MCF 10A (cell line): ENCODE measurements around the gene ZFTA. TPM values are rescaled to one million over a fixed set of nuclear protein-coding genes. Genes with fewer than 3 reads are reported as not detected.

ENCODE experiments used
- BruUV-seq: library from RNA; stranded (reverse); fragments of 400-500 nt; replicated peaks from 2 replicates; lab custom pipeline; 2021; lab: Mats Ljungman, UMichigan
- CTCF ChIA-PET: fragments of 300-600 bp; sonication (Branson Sonifier 250); formaldehyde crosslinking; extraction: SDS; loops from one replicate; lab custom pipeline; 2021; ENCODE audit warnings: antibody characterized with exemption, inconsistent platforms; lab: Yijun Ruan, JAX
- POLR2A ChIA-PET: fragments of 300-600, 350-650 bp; sonication (Branson Sonifier 250); formaldehyde crosslinking; extraction: SDS; loops from one replicate; lab custom pipeline; 2020; ENCODE audit warnings: antibody characterized with exemption, inconsistent platforms; lab: Yijun Ruan, JAX
- DNase-seq: peaks from one replicate; pipeline ENCODE4 v3.0.0-alpha.2; 2018; ENCODE audit not compliant: unreplicated experiment
- H3K27ac Mint-ChIP-seq: one replicate; pipeline ENCODE4 v1.8.0; 2022; ENCODE audit warnings: mild to moderate bottlenecking, low read depth, mixed read lengths; ENCODE audit not compliant: unreplicated experiment
- H3K27me3 Mint-ChIP-seq: one replicate; pipeline ENCODE4 v1.8.0; 2022; ENCODE audit warnings: mixed read lengths; ENCODE audit not compliant: insufficient read depth, unreplicated experiment
- H3K36me3 Mint-ChIP-seq: one replicate; pipeline ENCODE4 v1.8.0; 2022; ENCODE audit warnings: mild to moderate bottlenecking, moderate library complexity, mixed read lengths; ENCODE audit not compliant: insufficient read depth, unreplicated experiment
- H3K4me1 Mint-ChIP-seq: one replicate; pipeline ENCODE4 v1.8.0; 2022; ENCODE audit warnings: mixed read lengths; ENCODE audit not compliant: insufficient read depth, unreplicated experiment
- H3K4me3 Mint-ChIP-seq: one replicate; pipeline ENCODE4 v1.8.0; 2022; ENCODE audit warnings: mild to moderate bottlenecking, moderate library complexity, mixed read lengths; ENCODE audit not compliant: unreplicated experiment
- H3K9me3 Mint-ChIP-seq: one replicate; pipeline ENCODE4 v1.8.0; 2022; ENCODE audit warnings: mixed read lengths; ENCODE audit not compliant: unreplicated experiment
- intact Hi-C: fragments of 100-400 bp; cut with micrococcal nuclease; formaldehyde crosslinking; loops from 2 replicates; pipeline ENCODE4 v1.14.1; 2022
- total RNA-seq: library from RNA; stranded (reverse); gene quantifications from 2 replicates; pipeline ENCODE4 v1.2.3, GENCODE V29; 2022
- TF ChIP-seq, protein P1 (sequence below): fragments of 200-600 bp; IDR thresholded peaks from one replicate; pipeline ENCODE4 v1.8.0; 2022; ENCODE audit warnings: antibody characterized with exemption, mild to moderate bottlenecking; ENCODE audit not compliant: unreplicated experiment

Gene ZFTA
- total RNA-seq, 1 experiment from 2014 or later = 2.6 TPM

DNA sequence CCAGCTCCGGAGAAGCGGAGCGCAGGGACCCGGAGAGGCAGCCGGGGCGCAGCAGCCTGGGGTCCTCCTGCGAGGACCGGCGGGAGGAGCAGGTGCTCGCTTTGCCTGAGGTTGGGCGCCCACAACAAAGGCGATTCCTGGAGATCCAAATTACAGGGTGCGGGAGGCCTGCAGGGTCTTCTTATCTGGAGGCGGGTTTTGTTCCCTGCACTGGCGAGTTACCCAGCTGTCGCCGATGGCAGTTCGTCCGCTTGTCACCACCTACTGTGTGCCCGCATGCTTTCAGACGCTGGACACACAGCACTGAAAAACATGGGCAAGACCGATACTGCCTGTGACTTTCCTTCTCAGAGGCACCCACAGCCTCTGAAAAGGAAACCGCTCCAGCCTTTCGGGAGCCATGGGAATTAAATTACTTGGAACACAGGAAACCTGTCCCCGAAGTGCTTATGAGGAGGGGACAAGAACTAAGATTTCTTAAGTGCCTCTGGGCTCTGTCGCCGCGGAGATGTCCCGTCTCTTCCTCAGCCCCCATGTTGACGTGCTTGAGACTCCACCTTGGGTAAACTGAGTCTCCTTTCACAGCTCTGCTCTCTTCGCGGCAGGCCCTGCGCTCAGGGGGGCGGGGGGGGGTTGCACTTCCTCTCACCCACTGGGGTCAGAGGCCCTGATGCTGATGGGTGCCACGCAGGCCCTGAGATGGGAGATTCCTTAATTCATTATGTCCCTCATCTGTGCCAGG is 1.3 kb upstream of the ZFTA start:
- DNase-seq = no peak
- no peaks in the 10 kb centered on the region for H3K9me3 Mint-ChIP-seq
- BruUV-seq = no TSS peak
- peak overlapping the region; percentile 48 for H3K4me3 Mint-ChIP-seq
- H3K36me3 Mint-ChIP-seq = no peaks in the 10 kb centered on the region
- no peaks in the 10 kb centered on the region for H3K27me3 Mint-ChIP-seq
- ChIA-PET POLR2A (interaction anchor here (0.5 kb wide), 1 partner anchor 26 kb away, joined by 3 read pairs; no protein-coding TSS in a partner anchor), CTCF (interaction anchor here (0.6 to 3.8 kb wide), 7 partner anchors 32 to 1453 kb away, joined by 3 to 25 read pairs (median 3); partner anchors contain the start of gene MARK2)
- TF ChIP-seq, protein P1, sequence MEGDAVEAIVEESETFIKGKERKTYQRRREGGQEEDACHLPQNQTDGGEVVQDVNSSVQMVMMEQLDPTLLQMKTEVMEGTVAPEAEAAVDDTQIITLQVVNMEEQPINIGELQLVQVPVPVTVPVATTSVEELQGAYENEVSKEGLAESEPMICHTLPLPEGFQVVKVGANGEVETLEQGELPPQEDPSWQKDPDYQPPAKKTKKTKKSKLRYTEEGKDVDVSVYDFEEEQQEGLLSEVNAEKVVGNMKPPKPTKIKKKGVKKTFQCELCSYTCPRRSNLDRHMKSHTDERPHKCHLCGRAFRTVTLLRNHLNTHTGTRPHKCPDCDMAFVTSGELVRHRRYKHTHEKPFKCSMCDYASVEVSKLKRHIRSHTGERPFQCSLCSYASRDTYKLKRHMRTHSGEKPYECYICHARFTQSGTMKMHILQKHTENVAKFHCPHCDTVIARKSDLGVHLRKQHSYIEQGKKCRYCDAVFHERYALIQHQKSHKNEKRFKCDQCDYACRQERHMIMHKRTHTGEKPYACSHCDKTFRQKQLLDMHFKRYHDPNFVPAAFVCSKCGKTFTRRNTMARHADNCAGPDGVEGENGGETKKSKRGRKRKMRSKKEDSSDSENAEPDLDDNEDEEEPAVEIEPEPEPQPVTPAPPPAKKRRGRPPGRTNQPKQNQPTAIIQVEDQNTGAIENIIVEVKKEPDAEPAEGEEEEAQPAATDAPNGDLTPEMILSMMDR = no peak
- peaks cover 12% of the 10 kb centered on the region for H3K4me1 Mint-ChIP-seq
- intact Hi-C loops = loop anchor here (2.0 kb wide), 2 partner anchors 33 to 69 kb away; partner anchors contain the start of gene MARK2
- no peak overlapping the region for H3K27ac Mint-ChIP-seq

DNA sequence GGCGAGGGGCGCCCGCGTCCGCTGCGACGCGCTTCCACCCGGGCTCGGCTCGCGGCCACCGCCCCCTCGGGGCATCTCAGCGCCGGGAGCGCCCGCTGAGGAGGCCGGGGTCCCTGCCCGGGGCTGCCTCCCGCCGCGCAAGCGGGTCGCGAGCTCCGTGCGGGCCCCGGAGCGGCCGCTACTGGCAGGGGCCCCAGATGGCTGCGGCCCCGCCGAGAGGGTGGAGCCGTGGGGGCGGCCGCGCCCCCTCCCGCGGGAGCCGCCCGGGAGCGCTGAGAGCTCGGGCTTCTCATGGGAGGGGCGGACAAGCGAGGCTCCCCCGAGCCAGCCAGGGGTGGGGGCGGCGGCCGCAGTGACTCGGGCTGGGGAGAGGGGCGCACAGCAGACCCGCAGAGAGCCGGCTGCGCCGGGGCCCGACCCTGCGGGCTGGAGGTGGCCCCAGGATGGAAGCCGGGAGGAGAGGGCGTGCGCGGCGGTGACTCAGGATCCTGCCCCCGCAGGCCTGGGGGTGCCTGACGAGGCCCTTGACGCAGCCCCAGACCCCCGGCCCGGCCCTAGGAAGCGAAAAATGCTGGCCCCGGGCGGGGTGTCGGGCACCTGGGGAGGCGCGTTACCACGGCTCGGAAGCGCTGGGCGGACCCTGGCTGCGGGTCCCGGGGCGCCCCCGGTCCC is 603 bp upstream of the ZFTA start:
- Mint-ChIP-seq H3K27me3 (no peaks in the 10 kb centered on the region), H3K27ac (no peak overlapping the region), H3K36me3 (no peaks in the 10 kb centered on the region), H3K9me3 (no peaks in the 10 kb centered on the region), H3K4me1 (peaks cover 12% of the 10 kb centered on the region), H3K4me3 (peak overlapping the region; percentile 97)
- ChIA-PET CTCF (interaction anchor here (0.6 to 3.8 kb wide), 9 partner anchors 33 to 1454 kb away, joined by 3 to 36 read pairs (median 3); partner anchors contain the start of gene MARK2), POLR2A (interaction anchor here (0.5 to 2.4 kb wide), 7 partner anchors 19 to 176 kb away, joined by 3 to 14 read pairs (median 5); partner anchors contain the start of gene SPINDOC)
- no TSS peak for BruUV-seq
- no peak for DNase-seq
- intact Hi-C loops = loop anchor here (2.0 kb wide), 2 partner anchors 34 to 70 kb away; partner anchors contain the start of gene MARK2
- TF ChIP-seq, protein P1 = no peak

DNA sequence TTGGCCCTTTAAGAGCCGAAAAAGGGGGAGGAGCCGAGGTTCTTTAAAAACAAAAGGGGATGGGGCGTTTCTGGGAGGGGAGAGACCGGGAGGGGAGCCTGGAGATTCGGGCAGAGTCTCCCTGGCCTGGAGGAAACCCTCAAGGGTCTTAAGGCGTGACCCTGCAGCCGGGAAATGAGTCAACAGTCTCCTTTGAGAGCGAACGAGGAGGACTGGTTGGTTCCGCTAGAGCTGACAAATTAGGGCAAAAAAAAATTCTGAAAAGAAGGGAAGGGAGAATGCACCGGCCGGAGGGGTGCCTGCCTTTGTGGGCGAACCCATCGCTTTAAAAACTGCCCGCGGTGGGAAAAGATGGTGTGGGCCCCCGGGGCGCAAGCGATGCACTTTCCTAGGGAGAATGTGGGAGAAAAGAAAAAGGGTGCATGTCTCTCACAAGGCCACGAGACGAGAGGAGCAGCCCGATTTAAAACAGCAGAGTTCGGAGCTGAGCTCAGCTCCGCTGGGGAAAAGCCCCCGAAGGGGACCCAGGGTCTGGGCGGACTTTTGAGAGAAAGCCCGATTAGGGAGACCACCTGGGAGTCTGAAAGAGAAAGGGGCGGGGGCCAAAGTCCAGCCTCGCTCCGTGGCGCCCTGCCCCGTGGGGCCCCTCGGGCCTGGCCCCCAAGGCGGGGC is 874 bp downstream of the ZFTA start:
- ChIA-PET CTCF (interaction anchor here (0.6 to 3.8 kb wide), 27 partner anchors 9 to 395 kb away, joined by 3 to 36 read pairs (median 4); partner anchors contain the start of gene MARK2), POLR2A (interaction anchor here (0.6 to 2.4 kb wide), 15 partner anchors 18 to 271 kb away, joined by 3 to 14 read pairs (median 4); partner anchors contain the start of genes ATL3, COX8A, RTN3 and SPINDOC)
- peak overlapping the region; percentile 68 for H3K27ac Mint-ChIP-seq
- intact Hi-C loops = loop anchor here (1.0 to 2.0 kb wide), 6 partner anchors 35 to 386 kb away; partner anchors contain the start of gene MARK2
- no peaks in the 10 kb centered on the region for H3K27me3 Mint-ChIP-seq
- H3K4me1 Mint-ChIP-seq = peaks cover 12% of the 10 kb centered on the region
- H3K36me3 Mint-ChIP-seq = no peaks in the 10 kb centered on the region
- H3K9me3 Mint-ChIP-seq = no peaks in the 10 kb centered on the region
- DNase-seq = peak; percentile 73
- TF ChIP-seq, protein P1 = no peak
- no TSS peak for BruUV-seq
- peak overlapping the region; percentile 97 for H3K4me3 Mint-ChIP-seq
